Skin of body (tissue), 2 donors: ENCODE results near the gene PHF11. TPM values are rescaled to one million over a fixed set of nuclear protein-coding genes. Genes with fewer than 3 reads are reported as not detected.

Experiments
- DNase-seq: peaks from one replicate; lab custom pipeline; 2025; lab: John Stamatoyannopoulos, UW
- total RNA-seq: library from RNA; depleted of rRNA; stranded (reverse); fragments of >200 nt; gene quantifications from one replicate; pipeline ENCODE4 v1.2.3, GENCODE V29; 2014

Gene PHF11
- total RNA-seq, 1 donor from 2014 or later = 20.7 TPM

DNA sequence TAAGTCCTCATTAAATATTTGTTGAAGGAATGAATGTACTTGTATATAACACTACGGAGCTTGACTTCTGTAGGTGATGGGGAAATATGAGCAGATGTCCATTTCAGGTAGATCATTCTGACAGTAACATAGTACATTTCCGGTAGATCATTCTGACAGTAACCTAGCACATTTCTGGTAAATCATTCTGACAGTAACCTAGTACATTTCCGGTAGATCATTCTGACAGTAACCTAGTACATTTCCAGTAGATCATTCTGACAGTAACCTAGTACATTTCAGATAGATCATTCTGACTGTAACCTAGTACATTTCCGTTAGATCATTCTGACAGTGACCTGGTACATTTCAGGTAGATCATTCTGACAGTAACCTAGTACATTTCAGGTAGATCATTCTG lies 2.5 kb downstream of the PHF11 start:
- no peak for DNase-seq

DNA sequence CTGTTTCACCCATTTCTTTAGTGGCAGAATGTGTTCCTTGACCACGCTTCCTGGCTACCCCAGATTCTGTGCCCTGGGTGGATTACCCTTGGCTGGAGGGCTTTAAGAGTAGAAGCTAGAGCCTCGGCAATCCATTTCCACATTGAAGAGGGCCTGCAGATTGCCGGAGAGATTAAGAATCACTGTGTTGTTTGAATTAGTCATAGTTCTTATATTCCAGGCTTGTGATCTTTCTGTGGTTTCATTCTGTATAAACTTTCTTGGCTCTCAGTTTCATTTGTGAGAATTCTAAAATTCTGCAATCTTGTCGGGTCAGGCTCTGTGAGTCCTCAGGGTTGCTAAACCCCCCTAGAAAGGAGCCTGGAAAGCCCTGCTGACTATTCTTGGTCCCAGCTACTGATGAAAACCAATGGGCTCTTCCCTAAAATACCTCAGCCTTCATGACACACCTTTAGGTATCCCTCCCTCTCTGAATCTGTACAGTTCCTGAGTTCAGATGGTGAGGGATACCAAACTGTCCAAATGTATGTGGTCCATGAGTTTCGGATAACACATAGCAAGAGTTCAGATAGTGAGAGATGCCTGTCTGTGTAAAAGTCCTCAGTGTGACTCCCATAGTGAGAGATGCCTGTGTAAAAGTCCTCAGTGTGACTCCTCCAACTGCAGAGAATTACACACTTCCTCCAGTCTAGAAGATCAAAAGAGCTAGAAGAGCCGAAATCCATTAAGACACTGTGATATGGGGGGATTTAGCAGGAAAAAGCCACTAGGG lies 4.3 kb downstream of the PHF11 start:
- no peak for DNase-seq

GRCh38 chr13:49502954-49503353 lies 7.2 kb downstream of the PHF11 start:
- no peak for DNase-seq

- DNase-seq = no peak
These were observed 8.2 kb downstream of the PHF11 start for GRCh38 chr13:49503951-49504350.

DNA sequence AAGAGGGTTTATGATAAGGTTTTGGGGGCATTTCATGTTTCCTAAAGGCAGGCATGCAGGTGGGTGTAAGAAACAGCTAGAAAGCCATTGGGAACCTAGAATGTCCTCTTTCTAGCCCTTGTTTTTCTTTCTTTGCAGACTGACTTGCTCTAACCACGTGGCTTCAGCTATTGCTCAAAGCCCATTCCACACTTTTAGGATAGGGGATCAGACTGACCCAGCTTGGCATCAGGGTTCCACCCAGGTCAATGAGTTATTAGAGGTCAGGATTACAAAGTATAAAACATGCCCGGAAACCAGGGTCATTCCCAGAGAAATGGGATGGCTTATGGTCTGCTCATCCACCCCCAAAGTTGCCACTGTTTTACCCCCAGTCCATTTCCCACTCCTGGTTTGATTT lies 16.8 kb downstream of the PHF11 start:
- DNase-seq = no peak

DNA sequence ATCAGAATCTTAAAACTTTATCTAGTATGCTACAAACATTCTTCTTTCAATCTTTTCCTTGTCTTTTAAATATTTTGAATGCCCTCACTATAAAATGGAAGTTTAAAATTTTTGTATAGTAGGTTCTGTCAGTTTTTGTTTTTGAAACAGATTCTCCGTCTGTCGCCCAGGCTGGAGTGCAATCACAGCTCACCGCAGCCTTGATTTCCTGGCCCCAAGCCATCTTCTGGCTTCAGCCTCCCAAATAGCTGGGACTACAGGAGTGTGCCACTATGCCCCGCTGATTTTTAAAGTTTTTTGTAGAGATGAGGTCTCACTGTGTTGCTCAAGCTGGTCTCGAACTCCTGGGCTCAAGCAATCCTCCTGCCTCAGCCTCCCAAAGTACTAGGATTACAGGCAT lies 20.7 kb downstream of the PHF11 start:
- no peak for DNase-seq

DNA sequence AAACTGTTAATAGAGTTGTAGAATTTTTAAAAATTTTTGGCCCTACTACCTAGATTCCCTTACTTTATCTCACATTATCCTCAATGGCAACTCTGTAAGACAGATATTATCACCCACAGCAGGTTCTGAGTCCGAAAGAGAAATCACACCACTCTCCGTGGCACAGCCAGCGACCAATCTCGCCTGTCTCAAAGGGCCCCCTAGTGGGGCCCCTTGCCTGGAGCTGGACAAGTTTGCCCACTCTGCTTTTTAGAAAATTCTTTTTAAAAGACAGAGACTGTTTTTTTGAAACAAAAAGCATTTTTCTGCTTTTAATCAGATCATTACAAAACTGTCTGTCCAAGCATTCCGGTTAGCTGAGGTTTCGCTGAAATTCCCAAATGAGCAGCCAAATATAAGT lies 21.7 kb downstream of the PHF11 start:
- no peak for DNase-seq

GRCh38 chr13:49521224-49521623 lies 25.5 kb downstream of the PHF11 start:
- no peak for DNase-seq

DNA sequence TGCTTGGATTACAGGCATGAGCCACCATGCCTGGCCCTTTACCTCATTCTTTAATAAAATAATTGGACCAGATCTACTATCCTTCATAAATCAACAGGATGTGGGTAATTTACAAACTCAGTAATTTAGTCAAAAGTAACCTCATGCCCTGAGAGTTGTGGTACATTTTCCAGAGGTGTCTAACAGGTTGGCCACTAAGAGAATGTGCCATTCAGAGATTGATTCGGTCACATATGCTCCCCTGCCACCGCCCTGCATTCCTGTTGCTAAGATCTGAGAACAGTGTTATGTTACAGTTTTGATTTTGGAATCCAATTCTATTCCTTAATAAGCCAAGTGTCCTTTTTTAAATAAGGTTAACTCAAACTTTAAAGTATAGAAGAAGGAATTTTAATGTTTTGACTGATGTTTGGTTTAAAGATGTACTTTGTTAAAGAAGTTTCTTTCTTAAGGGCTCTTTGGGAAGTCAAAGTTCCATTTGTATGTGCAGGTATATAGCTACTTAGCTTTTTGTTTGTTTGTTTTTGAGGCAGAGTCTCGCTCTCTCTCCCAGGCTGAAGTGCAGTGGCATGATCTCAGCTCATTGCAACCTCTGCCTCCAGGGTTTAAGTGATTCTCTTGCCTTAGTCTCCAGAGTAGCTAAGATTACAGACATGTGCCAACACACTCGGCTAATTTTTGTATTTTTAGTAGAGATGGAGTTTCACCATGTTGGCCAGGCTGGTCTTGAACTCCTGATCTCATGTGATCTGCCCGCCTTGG lies 29.2 kb downstream of the PHF11 start:
- DNase-seq = no peak

DNA sequence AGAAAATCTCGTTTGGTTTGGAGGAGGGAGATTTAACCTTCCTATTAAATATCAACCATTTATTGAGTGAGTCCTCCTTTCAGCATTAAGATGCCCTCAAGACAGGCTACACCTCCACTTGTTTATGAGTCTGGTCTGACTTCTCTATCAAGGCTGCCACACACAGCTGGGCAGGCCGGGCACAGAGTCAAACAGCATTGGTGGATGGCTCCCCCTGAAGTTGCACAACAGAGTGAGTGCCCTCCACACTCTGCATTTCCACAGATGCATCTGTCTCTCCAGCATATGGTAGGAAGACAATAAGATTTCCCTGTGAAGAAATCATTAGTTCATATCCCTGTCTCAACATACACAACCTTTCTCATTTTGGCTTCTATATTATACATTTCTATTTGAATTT lies 31.4 kb downstream of the PHF11 start:
- DNase-seq = no peak

DNA sequence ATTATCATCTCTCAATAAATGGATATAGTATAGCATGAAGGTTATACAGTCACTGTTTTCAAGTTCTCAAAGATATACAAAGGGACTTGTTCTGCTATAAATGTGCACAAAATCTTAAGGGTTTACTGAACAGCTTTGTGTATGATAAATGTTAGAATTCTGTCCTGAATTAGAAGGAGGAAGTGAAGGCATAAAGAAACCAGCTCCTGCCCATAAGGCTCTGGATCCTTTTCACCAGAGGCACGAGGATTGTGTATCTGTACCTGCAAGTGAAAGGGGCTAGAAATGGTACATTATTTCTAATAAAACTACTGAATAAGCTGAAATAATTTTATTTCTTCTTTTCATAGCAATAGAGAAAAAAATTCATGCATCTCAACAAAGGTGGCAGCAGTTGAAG lies 32.4 kb downstream of the PHF11 start:
- DNase-seq = no peak

- no peak for DNase-seq
These were observed 34.7 kb downstream of the PHF11 start for GRCh38 chr13:49530457-49530856.

GRCh38 chr13:49532593-49532992 lies 36.8 kb downstream of the PHF11 start:
- no peak for DNase-seq

DNA sequence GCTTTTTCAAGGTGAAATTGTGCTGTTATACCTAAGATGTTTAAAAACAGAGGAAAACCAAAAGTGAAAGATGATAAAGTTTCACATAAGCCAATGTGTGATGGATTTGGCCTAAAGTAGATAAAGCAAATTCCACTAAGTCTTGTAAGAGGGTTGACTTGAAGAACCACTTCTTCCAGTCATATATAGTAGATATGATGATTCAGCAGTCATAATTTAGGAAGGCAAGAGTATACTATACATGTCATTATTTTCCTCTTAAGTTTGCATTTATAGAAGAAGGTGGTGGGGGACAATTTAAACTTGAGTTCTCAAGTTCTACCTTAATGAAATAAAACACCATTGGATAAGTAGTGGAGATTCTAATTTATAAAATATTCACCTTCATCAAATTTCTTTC lies 37.3 kb downstream of the PHF11 start:
- DNase-seq = no peak

GRCh38 chr13:49533591-49534269 lies 38.0 kb downstream of the PHF11 start:
- no peak for DNase-seq

GRCh38 chr13:49536144-49536873 lies 40.6 kb downstream of the PHF11 start:
- no peak for DNase-seq

DNA sequence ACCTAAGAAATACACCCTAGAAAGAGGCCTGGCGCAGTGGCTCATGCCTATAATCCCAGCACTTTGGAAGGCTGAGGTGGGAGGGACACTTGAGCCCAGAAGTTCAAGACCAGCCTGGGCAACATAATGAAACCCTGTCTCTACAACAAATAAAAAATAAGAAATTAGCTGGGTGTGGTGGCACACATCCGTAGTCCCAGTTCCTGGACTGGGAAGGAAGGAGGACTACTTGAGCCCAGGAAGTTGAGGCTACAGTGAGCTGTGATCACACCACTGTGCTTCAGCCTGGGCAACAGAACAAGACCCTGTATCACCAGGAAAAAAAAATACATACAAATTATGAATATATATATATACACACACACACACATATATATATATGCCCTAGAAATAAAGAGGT lies 42.7 kb downstream of the PHF11 start:
- DNase-seq = no peak

DNA sequence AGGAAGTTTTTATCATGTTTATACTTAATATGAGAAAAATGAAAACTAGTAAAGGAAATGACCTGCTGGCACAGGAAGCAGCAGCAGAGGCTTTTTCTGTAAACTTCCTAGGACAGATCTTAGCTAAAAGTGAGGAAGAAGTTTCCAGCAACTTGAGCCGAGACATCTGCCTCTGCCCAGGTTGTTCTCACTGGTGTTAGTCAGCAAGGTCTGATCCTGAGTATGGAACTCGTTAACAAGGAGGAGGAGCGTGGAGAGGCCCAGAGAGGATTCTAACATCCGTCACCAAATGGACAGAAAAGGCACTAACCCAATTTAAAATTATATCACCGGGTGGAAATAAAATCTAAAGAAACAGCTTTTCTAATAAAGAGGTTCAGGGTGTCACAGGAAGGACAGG lies 43.6 kb downstream of the PHF11 start:
- no peak for DNase-seq

GRCh38 chr13:49539746-49540145 lies 44.0 kb downstream of the PHF11 start:
- no peak for DNase-seq

GRCh38 chr13:49540552-49540951 lies 44.8 kb downstream of the PHF11 start:
- no peak for DNase-seq

DNA sequence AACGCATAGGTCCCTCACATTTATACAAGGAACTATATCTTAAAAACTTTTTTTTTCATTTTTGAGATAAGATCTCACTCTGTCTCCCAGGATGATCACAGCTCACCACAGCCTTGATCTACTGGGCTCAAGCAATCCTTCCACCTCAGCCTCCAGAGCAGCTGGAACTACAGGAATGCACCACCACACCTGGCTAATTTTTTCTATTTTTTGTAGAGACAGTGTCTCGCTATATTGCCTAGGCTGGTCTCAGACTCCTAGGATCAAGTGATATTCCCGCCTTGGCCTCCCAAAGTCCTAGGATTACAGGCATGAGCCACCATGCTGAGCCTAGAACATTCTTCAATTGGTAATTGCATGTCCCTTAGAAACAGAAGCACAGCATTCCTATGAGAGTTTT lies 47.9 kb downstream of the PHF11 start:
- DNase-seq = no peak

- DNase-seq = no peak
These were observed 49.9 kb downstream of the PHF11 start for GRCh38 chr13:49545661-49546060.
